M059J (cell line): ENCODE measurements around the gene DDX49. TPM values are rescaled to one million over a fixed set of nuclear protein-coding genes. Genes with fewer than 3 reads are reported as not detected.
A peak's percentile ranks its signal among the peaks of the same experiment; 100 is the strongest.

Source experiments
- DNase-seq: peaks from one replicate; pipeline ENCODE4 v3.0.0-alpha.2; 2012; ENCODE audit warnings: low read depth
- total RNA-seq: library from RNA; depleted of rRNA; stranded (reverse); fragments of >200 nt; shearing (Covaris generic); gene quantifications from 2 replicates; pipeline ENCODE4 v1.2.3, GENCODE V29; 2014; rRNA removed

The DDX49 gene
- total RNA-seq, 1 experiment from 2014 or later, result 75.5 TPM

GRCh38 chr19:18972851-18973250 is 53.3 kb downstream of the DDX49 start:
- no peak for DNase-seq

DNA sequence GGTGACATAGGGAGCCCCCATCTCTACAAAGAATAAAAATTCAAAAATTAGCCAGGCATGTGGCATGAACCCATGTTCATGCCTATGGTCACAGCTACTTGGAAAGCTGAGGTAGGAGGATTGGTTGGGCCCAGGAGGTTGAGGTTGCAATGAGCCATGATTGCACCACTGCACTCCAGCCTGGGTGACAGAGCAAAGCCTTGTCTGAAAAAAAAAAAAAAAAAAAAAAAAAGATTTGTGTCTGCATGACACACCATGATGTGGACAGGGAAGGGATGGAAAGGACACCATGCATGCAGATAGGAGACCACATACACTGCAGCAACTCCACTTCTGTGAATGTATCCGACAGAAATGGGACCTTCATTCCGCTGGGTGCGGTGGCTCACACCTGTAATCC is 55.5 kb downstream of the DDX49 start:
- peak; percentile 75 for DNase-seq

DNA sequence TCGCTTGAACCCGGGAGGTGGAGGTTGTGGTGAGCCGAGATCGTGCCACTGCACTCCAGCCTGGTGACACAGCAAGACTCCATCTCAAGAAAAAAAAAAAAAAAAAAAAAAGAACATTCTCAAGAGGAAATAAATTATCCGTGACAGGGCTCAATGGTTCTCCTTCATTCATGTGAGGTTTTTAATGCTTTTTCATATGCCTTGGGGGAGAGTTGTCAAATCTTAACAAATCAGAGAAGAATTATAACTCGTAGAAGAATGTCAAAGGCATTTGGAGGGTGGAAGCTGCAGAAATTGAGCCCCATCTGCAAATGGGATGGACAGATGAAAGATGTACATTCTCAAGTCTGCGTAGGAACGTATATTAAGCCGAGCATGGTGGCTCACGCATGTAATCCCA is 56.4 kb downstream of the DDX49 start:
- peak; percentile 82 for DNase-seq

Other genes with a start within 250 kb of the DDX49 start
- gene CRTC1, start 236.0 kb upstream of the DDX49 start, total RNA-seq, result 0.64 and 2.8 TPM in 2 replicates
- not detected in 2 replicates for gene COMP, start 128.4 kb upstream of the DDX49 start, total RNA-seq
- gene UPF1, start 87.8 kb upstream of the DDX49 start, total RNA-seq, result 85.4 and 131 TPM in 2 replicates
- 0.98 and 1.1 TPM in 2 replicates for gene CERS1, start 23.6 kb upstream of the DDX49 start, total RNA-seq
- gene COPE, start 328 bp upstream of the DDX49 start, total RNA-seq, result 334 and 499 TPM in 2 replicates
- 105 and 141 TPM in 2 replicates for gene HOMER3, start 21.5 kb downstream of the DDX49 start, total RNA-seq
- gene SUGP2, start 113.8 kb downstream of the DDX49 start, total RNA-seq, result 31.8 and 49.0 TPM in 2 replicates
- gene ARMC6, start 113.9 kb downstream of the DDX49 start, total RNA-seq, result 38.2 and 40.3 TPM in 2 replicates
- gene SLC25A42, start 144.3 kb downstream of the DDX49 start, total RNA-seq, result 8.4 and 10.3 TPM in 2 replicates
- 27.4 and 33.0 TPM in 2 replicates for gene TMEM161A, start 218.8 kb downstream of the DDX49 start, total RNA-seq